Skeletal muscle satellite cell (primary cell): ENCODE results near the gene TSPAN1.
A peak's percentile ranks its signal among the peaks of the same experiment; 100 is the strongest.
"Not testable (repeated sequence)": the region's sequence is repeated elsewhere in the genome, so short reads cannot be mapped to it uniquely, and the experiment has no call there.

ENCODE experiments used
- H3K27me3 ChIP-seq: 2 replicates; pipeline ENCODE4 v1.7.0; 2013; ENCODE audit warnings: low read length; ENCODE audit not compliant: control insufficient read depth, insufficient read depth
- H3K36me3 ChIP-seq: 2 replicates; pipeline ENCODE4 v1.7.0; 2013; ENCODE audit warnings: mild to moderate bottlenecking, control low read depth, low read length; ENCODE audit not compliant: insufficient read depth
- H3K4me1 ChIP-seq: 2 replicates; pipeline ENCODE4 v1.7.0; 2013; ENCODE audit warnings: low read length; ENCODE audit not compliant: control insufficient read depth, insufficient read depth
- H3K4me2 ChIP-seq: 2 replicates; pipeline ENCODE4 v1.7.0; 2013; ENCODE audit warnings: mild to moderate bottlenecking, low read length
- H3K4me3 ChIP-seq: 2 replicates; pipeline ENCODE4 v1.7.0; 2013; ENCODE audit warnings: low read length
- H3K9ac ChIP-seq: 2 replicates; pipeline ENCODE4 v1.7.0; 2013; ENCODE audit warnings: mild to moderate bottlenecking, low read depth, low read length, moderate library complexity
- H3K9me3 ChIP-seq: replicated peaks from 2 replicates; pipeline ENCODE4 v1.7.0; 2013; ENCODE audit warnings: mild to moderate bottlenecking, control low read depth, low read length

TSPAN1 gene

DNA sequence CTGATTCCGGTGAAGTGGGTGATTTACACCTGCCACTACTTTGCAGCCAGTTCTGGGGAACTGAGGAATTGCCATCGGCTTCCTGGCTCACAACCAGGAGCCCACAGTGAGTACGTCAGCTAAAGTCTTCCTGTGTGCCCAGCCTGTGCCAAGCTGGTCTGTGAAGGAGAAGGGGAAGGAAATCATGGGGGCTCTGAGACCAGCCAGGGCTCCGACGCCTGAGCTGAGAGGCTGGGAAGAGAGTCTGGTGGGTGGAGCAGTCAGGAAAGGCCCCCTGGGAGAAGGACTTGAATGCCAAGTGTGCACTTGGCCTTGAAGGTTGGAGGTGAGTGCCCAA, 29.5 kb downstream of the TSPAN1 start:
- H3K4me1 ChIP-seq, result peaks cover 20% of the 10 kb centered on the region
- H3K9me3 ChIP-seq, result no peaks in the 10 kb centered on the region
- no peaks in the 10 kb centered on the region for H3K27me3 ChIP-seq
- no peaks in the 10 kb centered on the region for H3K36me3 ChIP-seq
- peak overlapping the region; percentile 95 for H3K4me2 ChIP-seq
- H3K4me3 ChIP-seq, result peak overlapping the region; percentile 83
- H3K9ac ChIP-seq, result peak overlapping the region; percentile 77

DNA sequence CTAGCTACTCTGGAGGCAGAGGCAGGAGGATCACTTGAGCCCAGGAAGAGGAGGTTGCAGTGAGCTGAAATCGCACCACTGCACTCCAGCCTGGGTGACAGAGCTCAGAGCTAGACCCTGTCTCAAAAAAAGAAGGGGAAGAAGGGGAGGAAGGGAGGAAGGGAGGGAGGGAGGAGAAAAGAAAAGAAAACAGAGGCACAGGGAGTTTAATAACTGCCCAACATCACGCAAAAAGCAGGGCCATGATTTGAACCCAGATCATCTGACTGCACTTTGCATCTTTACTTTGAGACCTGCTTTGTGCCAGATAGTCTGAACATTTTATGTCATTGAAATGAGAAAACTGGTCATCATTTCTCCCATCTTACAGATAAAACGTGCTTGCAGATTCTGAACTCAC, 30.3 kb downstream of the TSPAN1 start:
- Histone ChIP-seq H3K4me2 (peak overlapping the region; percentile 95), H3K4me1 (peaks cover 20% of the 10 kb centered on the region), H3K9ac (no peak overlapping the region), H3K9me3 (no peaks in the 10 kb centered on the region), H3K4me3 (no peak overlapping the region), H3K27me3 (no peaks in the 10 kb centered on the region), H3K36me3 (no peaks in the 10 kb centered on the region)

DNA sequence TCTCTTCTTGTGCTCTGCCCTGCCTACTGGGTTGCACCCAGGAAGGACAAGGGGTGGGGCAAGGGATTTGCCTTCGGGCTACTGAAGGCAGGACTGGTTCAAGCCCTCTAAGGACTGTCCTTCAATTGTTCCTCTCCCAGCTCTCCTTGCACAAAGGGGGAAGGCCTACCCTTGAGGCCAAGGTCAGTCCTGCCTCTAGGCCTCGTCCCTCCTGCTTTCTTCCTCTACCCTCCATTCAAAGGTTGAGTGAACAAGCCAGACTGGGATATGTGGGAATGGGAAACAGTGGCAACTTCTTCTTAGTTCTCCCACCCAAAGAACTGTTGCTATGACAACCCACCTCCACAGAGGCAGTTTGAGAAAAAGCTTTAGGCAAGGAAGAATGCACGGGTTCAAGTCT, 30.9 kb downstream of the TSPAN1 start:
- Histone ChIP-seq H3K4me1 (peaks cover 20% of the 10 kb centered on the region), H3K4me2 (peak overlapping the region; percentile 95), H3K9me3 (no peaks in the 10 kb centered on the region), H3K27me3 (no peaks in the 10 kb centered on the region), H3K9ac (no peak overlapping the region), H3K4me3 (no peak overlapping the region), H3K36me3 (no peaks in the 10 kb centered on the region)

DNA sequence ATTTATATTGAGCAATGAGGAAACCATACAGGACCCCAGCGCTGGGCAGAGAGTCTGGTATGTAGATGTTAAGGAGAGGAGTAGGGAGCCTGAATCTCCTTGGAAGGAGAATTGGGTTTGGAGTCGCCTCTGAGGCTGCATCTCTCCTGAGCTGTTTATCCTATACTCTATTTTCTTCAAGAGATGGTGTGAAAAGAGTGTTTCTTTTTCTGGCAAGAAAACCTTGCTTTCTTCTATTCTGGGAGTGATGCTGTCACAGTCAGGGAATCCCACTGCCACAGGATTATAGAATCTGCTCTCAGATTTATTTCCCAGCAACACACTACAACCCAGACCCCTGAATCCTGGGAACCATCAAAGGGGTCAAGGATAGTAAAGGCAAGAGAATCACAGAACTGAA, 31.5 kb downstream of the TSPAN1 start:
- Histone ChIP-seq H3K4me2 (no peak overlapping the region), H3K36me3 (no peaks in the 10 kb centered on the region), H3K4me3 (no peak overlapping the region), H3K9ac (no peak overlapping the region), H3K9me3 (no peaks in the 10 kb centered on the region), H3K4me1 (peaks cover 20% of the 10 kb centered on the region), H3K27me3 (no peaks in the 10 kb centered on the region)

DNA sequence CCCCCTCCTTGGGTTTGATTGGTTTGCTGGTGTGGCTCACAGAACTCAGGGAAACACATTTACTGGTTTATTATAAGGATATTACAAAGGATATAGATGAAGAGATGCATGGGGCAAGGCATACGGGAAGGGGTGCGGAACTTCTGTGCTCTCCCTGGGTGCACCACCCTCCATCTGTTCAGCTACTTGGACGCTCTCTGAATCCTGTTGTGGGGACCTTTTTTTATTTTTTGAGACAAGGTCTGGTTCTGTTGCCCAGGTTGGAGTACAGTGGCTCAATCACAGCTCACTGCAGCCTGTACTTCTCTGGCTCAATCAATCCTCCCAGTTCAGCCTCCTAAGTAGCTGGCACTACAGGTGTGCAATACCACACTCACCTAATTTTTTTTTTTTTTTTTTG, 35.7 kb downstream of the TSPAN1 start:
- no peaks in the 10 kb centered on the region for H3K27me3 ChIP-seq
- no peak overlapping the region for H3K9ac ChIP-seq
- H3K4me1 ChIP-seq, result peaks cover 4% of the 10 kb centered on the region
- no peaks in the 10 kb centered on the region for H3K36me3 ChIP-seq
- H3K4me3 ChIP-seq, result no peak overlapping the region
- H3K9me3 ChIP-seq, result no peaks in the 10 kb centered on the region
- H3K4me2 ChIP-seq, result no peak overlapping the region

DNA sequence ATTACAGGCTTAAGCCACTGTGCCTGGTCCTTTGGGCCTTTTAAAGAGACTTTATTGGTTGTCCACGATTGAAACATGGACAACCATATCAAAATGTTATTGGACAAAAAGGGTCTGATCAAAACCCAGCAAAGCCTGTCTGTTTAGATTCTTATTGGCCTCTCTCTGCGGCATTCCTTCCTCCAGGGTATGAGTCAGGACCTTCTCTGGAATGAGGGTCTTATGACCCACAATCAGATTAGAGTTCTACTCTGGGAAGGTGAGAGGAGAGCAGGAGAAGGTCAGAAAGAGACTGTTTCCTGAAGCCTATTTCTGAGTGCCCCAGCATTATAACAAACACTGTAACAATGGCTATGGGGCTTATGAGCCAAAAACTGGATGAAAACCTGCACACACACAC, 36.2 kb downstream of the TSPAN1 start:
- H3K4me1 ChIP-seq, result no peaks in the 10 kb centered on the region
- no peak overlapping the region for H3K9ac ChIP-seq
- no peak overlapping the region for H3K4me3 ChIP-seq
- no peaks in the 10 kb centered on the region for H3K36me3 ChIP-seq
- no peaks in the 10 kb centered on the region for H3K9me3 ChIP-seq
- H3K4me2 ChIP-seq, result no peak overlapping the region
- H3K27me3 ChIP-seq, result no peaks in the 10 kb centered on the region

DNA sequence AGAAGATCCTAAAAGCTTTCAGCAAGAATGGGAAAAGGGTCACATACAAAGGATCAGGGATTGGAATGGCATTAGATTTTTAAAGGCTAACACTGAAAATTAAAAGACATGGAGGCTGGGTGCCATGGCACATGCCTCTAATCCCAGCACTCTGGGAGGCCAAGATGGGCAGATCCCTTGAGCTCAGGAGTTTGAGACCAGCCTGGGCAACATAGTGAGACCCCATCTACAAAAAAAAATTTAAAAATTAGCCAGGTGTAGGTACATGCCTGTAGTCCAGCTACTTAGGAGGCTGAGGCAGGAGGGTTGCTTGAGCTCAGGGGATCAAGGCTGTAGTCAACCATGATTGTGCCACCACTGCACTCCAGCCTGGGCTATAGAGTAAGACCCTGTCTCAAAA, 40.6 kb downstream of the TSPAN1 start:
- Histone ChIP-seq H3K4me2 (no peak overlapping the region), H3K36me3 (peaks cover 6% of the 10 kb centered on the region), H3K27me3 (no peaks in the 10 kb centered on the region), H3K9me3 (no peaks in the 10 kb centered on the region), H3K4me3 (no peak overlapping the region), H3K9ac (no peak overlapping the region), H3K4me1 (no peaks in the 10 kb centered on the region)

DNA sequence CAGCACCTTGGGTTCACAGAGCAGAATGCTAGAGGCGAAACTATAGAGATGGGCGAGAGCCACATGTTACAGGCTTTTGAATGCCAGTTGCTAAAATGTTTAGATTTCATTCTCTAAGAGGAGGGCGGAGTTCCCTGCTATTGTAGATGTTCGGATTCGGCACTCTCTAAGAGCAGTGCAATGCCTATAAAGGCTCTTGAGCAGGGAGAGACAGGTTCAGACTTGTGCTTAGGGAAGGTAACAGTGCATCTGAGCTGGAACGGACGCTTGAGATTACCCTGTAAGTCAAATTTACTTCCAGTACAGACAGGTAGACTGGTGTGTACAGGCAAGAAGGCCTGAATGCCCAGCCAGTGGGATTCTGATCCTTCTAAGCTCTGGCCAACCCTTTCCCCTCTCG, 43.6 kb downstream of the TSPAN1 start:
- Histone ChIP-seq H3K36me3 (peaks cover 6% of the 10 kb centered on the region), H3K4me2 (no peak overlapping the region), H3K27me3 (no peaks in the 10 kb centered on the region), H3K4me3 (no peak overlapping the region), H3K9me3 (no peaks in the 10 kb centered on the region), H3K4me1 (no peaks in the 10 kb centered on the region), H3K9ac (no peak overlapping the region)

DNA sequence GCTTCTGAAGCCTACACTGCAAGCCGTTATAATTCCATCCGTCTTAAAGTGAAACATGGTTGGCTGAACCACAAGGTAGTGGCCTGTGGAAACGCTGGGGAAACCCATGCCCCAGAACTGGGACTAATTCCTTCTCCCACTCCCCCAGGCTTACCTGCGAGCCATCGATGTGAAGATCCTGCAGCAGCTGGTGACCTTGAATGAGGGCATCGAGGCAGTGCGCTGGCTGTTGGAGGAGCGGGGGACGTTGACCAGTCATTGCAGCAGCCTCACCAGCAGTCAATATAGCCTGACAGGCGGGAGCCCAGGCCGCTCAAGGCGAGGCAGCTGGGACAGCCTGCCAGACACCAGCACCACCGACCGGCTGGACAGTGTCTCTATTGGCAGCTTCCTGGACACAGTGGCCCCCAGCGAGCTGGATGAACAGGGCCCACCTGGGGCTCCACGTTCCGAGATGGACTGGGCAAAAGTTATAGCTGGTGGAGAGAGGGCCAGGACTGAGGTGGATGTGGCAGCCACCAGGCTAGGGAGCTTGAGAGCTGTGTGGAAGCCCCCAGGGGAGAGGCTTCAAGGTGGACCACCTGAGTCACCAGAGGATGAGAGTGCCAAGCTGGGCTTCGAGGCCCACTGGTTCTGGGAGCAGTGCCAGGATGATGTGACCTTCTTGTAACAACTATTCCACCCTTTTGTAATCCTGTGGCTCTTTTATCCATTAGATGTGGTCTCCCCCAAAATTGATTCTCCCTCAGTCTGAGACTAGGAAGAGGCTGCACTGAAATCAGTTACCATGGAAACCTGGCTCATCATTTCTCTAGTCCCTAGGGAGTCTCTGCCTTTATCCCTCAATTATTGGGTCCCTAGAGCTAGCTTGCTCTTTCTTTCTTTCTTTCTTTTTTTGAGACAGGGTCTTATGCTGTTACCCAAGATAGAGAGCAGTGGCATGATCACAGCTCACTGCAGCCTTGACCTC, 44.9 kb downstream of the TSPAN1 start:
- Histone ChIP-seq H3K9ac (no peak overlapping the region), H3K4me1 (peaks cover 3% of the 10 kb centered on the region), H3K27me3 (no peaks in the 10 kb centered on the region), H3K4me2 (no peak overlapping the region), H3K9me3 (no peaks in the 10 kb centered on the region), H3K36me3 (peaks cover 6% of the 10 kb centered on the region), H3K4me3 (no peak overlapping the region)

DNA sequence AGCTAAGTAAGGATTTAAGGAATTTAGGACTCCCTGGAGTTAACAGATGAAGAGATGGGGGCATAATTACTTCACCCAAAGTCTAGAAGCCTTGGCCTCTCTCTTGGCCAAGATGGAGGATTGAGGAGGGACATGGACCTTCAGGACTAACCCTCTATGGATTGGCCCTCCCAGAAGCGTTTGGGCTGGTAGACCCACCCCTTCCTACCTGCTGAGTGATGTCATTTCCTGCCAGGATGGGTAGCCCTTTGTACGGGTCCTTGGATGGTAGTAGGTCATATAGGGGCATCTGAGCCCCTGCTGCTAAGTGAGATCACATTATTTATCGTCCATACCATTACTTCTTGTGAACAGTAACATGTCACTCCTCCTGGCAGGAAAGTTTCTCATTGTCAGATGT, 45.9 kb downstream of the TSPAN1 start:
- H3K4me3 ChIP-seq, result no peak overlapping the region
- peaks cover 3% of the 10 kb centered on the region for H3K4me1 ChIP-seq
- H3K27me3 ChIP-seq, result no peaks in the 10 kb centered on the region
- H3K4me2 ChIP-seq, result no peak overlapping the region
- no peaks in the 10 kb centered on the region for H3K9me3 ChIP-seq
- peaks cover 6% of the 10 kb centered on the region for H3K36me3 ChIP-seq
- no peak overlapping the region for H3K9ac ChIP-seq

DNA sequence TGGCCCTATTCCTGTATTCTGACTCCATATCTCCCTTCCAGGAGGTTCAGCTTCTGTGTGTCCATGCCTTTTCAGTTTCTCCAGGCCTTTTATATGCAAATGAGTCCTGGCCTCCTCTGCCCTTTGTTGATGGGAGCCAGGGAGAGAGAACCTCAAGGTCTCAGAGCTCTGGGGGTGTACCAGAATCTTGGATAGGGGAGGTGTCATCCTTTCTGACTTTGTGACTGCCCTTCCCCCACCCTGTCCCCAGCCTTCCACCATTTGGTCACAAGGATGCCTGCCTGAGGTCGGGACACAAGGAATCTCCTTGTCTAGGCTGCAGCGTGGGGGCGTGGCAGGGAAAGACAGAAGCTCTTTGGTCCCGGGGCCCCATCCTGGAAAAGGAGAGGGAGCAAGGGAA, 46.9 kb downstream of the TSPAN1 start:
- Histone ChIP-seq H3K36me3 (peaks cover 6% of the 10 kb centered on the region), H3K27me3 (no peaks in the 10 kb centered on the region), H3K4me1 (peaks cover 3% of the 10 kb centered on the region), H3K9ac (no peak overlapping the region), H3K9me3 (no peaks in the 10 kb centered on the region), H3K4me2 (no peak overlapping the region), H3K4me3 (no peak overlapping the region)

DNA sequence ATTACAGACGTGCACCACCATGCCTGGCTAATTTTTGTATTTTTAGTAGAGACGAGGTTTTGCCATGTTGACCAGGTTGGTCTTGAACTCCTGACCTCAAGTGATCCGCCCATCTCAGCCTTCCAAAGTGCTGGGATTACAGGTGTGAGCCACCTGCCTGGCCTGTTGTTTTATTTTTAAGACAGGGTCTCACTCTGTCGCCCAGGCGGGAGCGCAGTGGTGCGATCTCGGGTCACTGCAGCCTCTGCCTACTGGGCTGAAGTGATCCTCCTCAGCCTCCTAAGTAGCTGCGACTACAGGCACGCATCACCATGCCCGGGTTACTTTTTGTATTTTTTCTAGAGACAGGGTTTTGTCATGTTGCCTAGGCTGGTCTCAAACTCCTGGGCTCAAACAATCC, 48.2 kb downstream of the TSPAN1 start:
- H3K9ac ChIP-seq, H3K4me3 ChIP-seq, H3K36me3 ChIP-seq, H3K27me3 ChIP-seq, H3K4me2 ChIP-seq, H3K4me1 ChIP-seq, H3K9me3 ChIP-seq: not testable (repeated sequence)
